Daoy (cell line): ENCODE results near the gene SETD2. TPM values are rescaled to one million over a fixed set of nuclear protein-coding genes. Genes with fewer than 3 reads are reported as not detected.
"Not testable (repeated sequence)": the region's sequence is repeated elsewhere in the genome, so short reads cannot be mapped to it uniquely, and the experiment has no call there.

Experiments used
- DNase-seq: peaks from one replicate; pipeline ENCODE4 v3.0.0-alpha.2; 2015; ENCODE audit warnings: low read depth
- total RNA-seq: library from RNA; depleted of rRNA; stranded (reverse); fragments of >200 nt; shearing (Covaris generic); gene quantifications from 2 replicates; pipeline ENCODE4 v1.2.3, GENCODE V29; 2014

Gene SETD2
- total RNA-seq, 1 experiment from 2014 or later: 17.3 TPM

DNA sequence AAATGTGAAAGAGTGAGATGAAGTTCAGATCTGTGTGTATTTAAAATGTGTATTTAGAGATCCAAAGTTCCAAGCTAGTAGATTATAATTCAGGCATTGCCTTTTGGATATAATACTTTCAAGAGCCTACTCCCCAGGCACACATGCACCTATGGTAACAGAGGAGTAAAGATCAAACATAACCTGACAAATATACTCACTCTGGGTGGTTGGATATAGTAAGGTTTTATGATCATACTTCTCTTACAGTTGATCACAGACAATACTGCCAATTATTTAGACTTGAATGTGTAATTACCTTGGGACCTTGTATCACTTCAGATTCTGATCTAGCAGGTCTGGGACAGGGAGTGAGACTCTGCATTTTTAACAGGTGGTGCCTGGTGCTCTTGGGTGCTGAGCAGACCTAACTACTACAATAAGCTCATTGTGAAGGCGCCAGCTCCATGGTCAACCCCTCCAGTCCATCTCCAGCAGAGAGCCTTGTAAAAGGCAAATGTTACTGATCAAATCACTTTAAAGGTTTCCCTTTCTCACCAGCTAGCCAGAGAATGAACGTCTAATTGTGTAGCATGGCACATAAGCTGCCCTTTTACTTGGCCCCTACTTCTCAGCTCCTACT lies 128.9 kb downstream of the SETD2 start:
- no peak for DNase-seq

- not testable (repeated sequence) for DNase-seq
Observed at GRCh38 chr3:47031041-47031440, 132.9 kb downstream of the SETD2 start.

DNA sequence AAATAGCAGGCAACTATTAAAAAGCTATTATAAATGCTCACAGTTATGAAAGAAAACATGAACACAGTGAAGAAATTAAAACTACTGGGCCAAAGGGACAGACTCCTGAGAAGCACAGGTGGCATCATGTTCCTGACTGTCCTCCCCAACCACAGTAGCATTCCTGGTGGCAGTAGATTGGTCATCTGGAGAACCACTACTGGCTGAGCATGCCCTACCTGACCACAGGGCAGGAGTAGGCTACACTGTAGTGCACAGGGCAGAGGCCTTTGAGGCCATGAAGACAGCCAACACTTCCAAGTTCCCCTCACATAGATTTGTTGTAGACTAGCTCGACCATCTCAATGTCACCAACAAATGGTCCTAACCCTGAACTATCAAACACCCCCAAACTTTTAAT lies 135.2 kb downstream of the SETD2 start:
- DNase-seq: no peak

DNA sequence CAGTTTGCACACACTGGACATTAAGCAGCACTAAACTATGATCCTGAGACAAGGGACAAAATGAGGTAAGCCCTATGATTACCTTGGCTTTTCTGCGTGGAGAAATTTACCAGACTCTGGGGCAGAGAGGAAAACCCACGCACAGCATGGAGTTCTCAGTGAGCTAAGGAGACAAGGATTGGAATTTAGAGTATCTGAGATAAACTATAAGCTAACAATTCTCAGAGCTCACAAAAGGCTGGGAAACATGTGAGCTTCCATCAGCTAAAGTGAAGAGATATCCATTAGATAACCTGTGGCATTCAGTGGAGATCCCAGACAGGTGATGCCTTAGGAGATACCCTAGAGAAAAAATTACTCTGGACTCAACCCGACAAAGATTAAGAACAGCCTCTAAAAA lies 135.8 kb downstream of the SETD2 start:
- DNase-seq: no peak

DNA sequence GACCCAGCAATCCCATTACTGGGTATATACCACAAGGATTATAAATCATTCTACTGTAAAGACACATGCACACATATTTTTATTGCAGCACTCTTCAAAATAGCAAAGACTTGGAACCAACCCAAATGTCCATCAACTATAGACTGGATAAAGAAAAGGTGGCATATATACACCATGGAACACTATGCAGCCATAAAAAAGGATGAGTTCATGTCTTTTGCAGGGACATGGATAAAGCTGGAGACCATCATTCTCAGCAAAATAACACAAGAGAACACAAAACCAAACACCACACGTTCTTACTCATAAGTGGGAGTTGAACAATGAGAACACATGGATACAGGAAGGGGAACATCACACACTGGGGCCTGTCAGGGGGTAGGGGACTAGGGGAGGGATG lies 137.5 kb downstream of the SETD2 start:
- not testable (repeated sequence) for DNase-seq

GRCh38 chr3:47024932-47025331 lies 139.0 kb downstream of the SETD2 start:
- no peak for DNase-seq

- DNase-seq: no peak
Observed at GRCh38 chr3:47022641-47023071, 141.3 kb downstream of the SETD2 start.

- DNase-seq: no peak
Observed at GRCh38 chr3:47020311-47020710, 143.6 kb downstream of the SETD2 start.

- no peak for DNase-seq
Observed at GRCh38 chr3:47019201-47019600, 144.7 kb downstream of the SETD2 start.

DNA sequence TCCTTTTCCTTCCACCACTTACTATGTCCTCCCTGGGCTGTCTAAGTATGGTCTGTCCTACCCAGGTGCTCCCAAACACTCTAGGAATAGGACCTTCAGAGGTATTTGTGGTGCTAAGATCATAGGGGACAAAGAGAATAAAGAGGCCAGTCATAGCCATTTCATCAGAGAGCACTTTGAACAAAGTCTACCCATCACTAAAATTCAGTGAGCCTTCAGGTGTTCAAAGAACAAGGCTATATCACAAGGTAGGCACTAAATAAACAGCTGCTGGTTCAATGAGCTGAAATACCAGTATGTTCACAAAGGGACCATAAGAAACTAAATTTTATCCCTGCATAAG lies 145.7 kb downstream of the SETD2 start:
- DNase-seq: no peak

- peak; percentile 32 for DNase-seq
Observed at GRCh38 chr3:47017504-47018268, 146.2 kb downstream of the SETD2 start.

DNA sequence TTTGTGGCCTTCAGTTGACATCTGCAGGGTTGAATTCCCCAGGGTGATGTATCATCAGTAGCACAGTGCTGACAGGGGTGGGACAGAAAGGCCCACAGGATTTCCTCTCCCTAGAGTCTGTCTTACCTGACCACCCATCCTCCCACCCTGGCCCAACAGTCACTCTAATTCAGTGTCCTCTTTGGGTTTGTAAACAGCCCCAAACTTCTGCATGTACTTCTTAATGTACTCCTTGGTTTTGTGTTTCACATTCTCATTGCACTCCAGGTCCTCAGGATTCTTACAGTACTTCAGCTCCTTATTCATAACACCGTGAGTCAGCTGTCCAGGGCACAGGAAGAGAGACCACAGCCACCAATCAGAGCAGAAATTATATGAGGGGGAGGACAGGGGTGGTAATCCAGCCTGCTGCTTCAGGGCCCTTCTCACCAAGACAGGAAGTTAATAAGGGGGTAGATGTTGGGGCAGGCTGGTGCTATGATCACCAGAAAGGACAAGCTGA lies 146.9 kb downstream of the SETD2 start:
- peak; percentile 81 for DNase-seq

DNA sequence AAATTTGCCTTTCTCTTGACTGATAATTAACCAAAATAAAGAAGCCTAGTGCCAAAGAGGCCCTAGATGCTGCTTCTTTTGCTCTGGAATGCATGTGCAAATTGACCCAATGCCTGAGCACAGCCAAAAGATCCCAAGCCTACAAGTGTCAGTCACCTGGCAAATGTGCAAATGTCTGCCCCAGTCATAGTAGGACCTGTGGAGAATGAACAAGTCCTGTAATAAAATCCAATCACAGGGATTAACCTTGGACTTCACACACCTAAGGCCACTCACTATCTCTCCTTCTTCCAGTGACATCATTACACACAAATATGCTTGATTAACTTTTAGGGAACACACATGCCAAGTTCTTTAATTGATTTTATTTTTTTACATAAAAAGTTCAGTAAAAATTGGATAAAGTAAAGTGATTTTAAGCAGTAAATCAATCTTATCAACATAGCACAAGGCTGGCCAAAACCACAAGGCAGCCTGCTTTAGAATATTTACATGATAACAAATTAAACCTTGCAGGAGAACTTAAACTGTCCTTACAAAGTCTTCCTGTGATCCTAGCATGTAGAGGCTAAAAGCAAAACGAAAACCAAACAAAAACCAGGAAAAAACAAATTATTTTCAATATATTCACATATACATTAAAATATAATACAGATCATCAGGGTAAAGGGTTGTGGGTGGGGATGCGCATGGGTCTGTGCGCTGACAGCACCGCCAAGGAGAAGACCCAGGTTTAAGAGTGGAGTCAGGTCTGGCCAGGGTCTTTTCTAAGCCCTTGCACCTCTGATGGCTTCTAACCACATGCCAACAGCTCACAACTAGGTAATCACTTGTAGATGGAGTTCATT lies 147.6 kb downstream of the SETD2 start:
- DNase-seq: no peak

DNA sequence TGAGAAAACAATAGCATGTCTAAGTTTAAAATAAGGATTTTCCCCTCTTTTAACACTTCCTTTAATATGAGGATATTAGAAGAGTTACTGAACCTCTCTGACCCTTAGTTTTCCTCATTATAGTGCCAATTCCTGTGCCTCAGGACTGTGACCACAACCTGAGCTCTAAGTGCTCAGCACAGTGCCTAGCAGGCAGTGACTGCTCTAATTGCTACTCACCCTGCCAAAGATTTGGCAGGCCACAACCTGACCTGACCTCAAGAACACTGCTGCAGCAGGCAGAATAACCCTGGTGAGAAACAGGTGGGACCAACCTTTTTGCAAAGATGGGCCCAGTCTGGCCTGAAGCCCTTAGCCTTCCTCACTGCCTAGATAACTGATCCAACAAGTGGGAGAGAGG lies 148.8 kb downstream of the SETD2 start:
- no peak for DNase-seq

GRCh38 chr3:47014036-47014435 lies 149.9 kb downstream of the SETD2 start:
- DNase-seq: no peak

DNA sequence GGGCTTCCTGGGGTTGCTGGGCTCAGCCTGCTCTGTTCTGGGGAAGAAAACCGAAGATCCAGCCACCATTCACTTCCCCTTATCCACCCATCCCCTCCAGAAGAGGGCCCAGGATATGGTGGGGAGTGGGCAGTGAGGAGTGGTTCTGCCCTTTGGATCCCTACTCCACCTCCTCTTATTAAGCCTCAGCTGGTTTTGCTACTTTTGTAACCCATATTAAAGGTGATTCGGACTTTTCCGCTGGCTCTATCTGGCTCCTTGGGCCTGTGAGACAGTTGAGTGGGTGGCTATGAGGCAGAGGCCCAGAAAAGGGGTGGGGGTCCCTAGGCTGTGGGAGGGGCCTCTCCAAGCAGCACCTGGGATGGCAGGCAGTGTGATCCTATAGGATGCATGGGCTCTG lies 150.7 kb downstream of the SETD2 start:
- no peak for DNase-seq

- DNase-seq: no peak
Observed at GRCh38 chr3:47012342-47013230, 151.3 kb downstream of the SETD2 start.

GRCh38 chr3:47011371-47011770 lies 152.5 kb downstream of the SETD2 start:
- no peak for DNase-seq

GRCh38 chr3:47010910-47011309 lies 153.0 kb downstream of the SETD2 start:
- DNase-seq: no peak

DNA sequence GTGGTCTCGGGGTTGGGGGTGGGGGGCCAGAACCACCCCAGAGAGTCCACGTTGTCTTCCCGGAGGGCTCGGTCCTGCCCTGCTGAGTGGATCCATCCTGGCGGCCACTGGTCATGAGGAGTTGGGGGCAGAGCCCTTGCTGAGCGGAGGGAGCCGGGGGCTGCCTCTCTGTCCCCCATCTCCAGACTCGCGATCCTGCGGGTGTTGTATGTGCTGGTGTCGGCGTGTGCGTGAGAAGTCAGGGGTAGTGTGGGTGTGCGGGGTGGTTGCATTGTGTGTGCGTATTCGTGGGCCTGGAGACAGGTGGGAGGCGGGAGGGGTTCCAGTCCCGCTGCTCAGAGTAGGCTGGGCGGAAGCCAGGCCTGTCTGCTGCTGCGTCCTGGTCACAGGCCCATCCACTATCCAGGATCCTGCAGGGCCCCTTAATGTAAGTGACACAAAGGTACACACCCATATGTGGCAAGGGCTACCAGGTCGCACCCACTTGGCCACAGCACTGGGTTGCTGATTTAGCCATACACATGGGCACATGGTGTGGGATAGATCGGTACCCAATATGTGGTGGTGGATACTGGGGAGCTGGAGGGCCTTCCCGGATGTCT lies 153.7 kb downstream of the SETD2 start:
- no peak for DNase-seq
